ENCODE measurements around the gene SRP68. TPM values are rescaled to one million over a fixed set of nuclear protein-coding genes. Genes with fewer than 3 reads are reported as not detected.
A peak's percentile ranks its signal among the peaks of the same experiment; 100 is the strongest.

Gene SRP68
- total RNA-seq: 10 to 100 TPM; 73.9 to 78.0 TPM
- 63.0 TPM for polyA plus RNA-seq (2013, experiment 1 of 2)
- 58.3 TPM for polyA plus RNA-seq (2013, experiment 2 of 2)
- long read RNA-seq, experiment 1, transcript SRP68-201 (16 exons, 2,649 nt): major isoform, 11 of 27 reads
- long read RNA-seq, experiment 1, partial matches to known transcripts: 11 of 27 reads
- long read RNA-seq, experiment 1, other reads (novel, unspliced or antisense): 4 of 27 reads
- long read RNA-seq, experiment 2, transcript SRP68-201 (16 exons, 2,649 nt): major isoform, 206 of 233 reads
- long read RNA-seq, experiment 2, partial matches to known transcripts: 10 of 233 reads
- long read RNA-seq, experiment 2, other reads (novel, unspliced or antisense): 14 of 233 reads
- long read RNA-seq, experiment 3, transcript SRP68-201 (16 exons, 2,649 nt): major isoform, 215 of 232 reads
- long read RNA-seq, experiment 3, partial matches to known transcripts: 9 of 232 reads
- long read RNA-seq, experiment 3, other reads (novel, unspliced or antisense): 8 of 232 reads
- long read RNA-seq, experiment 4, transcript SRP68-201 (16 exons, 2,649 nt): major isoform, 12 of 26 reads
- long read RNA-seq, experiment 4, partial matches to known transcripts: 7 of 26 reads
- long read RNA-seq, experiment 4, other reads (novel, unspliced or antisense): 7 of 26 reads

DNA sequence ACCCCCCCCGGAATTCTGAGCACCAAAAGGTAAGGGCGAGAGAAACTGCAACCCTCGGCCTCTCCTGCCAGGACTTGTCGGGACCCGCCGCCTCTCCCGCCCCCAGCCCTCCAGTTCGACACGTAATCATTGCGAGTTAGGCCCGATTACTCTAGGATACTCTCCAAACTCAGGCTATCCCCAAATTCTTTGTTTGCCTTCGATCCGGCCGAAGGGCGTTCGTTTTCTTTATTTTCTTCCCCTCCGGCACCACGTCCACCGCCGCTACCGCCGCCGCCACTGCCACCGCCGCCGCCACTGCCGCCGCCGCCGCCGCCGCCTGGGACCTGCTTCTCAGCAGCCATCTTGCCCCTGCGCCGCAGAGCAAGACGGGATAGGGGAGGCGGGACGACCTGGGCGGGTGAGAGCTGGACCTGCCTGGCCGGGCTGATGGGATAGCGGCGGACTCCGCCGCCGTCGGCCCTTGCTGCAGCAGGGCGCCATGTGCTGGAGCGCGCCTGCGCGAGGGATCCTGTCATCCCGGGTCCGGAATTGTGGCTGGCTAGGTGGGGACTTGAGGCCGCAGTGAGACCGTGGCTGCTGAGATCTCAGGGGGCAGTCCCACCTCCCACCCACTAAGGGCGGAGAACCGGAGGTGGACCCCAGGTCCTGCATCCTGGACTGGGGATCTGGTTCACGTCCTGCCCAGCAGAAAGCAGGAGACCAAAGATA is at the start of gene SRP68:
Gene SRP68, minus strand, starts transcription at position 370 of the 711 bp plus-strand sequence. Its CDS starts 26 bp downstream, at position 344.
- Mint-ChIP-seq H3K36me3 (ENCODE audit: low read depth) (peaks cover 14% of the 10 kb centered on the region), H3K4me1 (peaks cover 25% of the 10 kb centered on the region), H3K9me3 (no peaks in the 10 kb centered on the region), H3K27ac (peak within 1 kb of the TSS; percentile 88), H3K4me3 (peak within 1 kb of the TSS; percentile 92), H3K27me3 (ENCODE audit: insufficient read depth) (peaks cover 45% of the 10 kb centered on the region)
- no peaks in the 10 kb centered on the region for H3K9me3 ChIP-seq (ENCODE audit: control insufficient read depth, low read length)
- no peak within 1 kb of the TSS for H3K27ac ChIP-seq (ENCODE audit: low read depth, low read length)
- TF ChIP-seq, protein P1, sequence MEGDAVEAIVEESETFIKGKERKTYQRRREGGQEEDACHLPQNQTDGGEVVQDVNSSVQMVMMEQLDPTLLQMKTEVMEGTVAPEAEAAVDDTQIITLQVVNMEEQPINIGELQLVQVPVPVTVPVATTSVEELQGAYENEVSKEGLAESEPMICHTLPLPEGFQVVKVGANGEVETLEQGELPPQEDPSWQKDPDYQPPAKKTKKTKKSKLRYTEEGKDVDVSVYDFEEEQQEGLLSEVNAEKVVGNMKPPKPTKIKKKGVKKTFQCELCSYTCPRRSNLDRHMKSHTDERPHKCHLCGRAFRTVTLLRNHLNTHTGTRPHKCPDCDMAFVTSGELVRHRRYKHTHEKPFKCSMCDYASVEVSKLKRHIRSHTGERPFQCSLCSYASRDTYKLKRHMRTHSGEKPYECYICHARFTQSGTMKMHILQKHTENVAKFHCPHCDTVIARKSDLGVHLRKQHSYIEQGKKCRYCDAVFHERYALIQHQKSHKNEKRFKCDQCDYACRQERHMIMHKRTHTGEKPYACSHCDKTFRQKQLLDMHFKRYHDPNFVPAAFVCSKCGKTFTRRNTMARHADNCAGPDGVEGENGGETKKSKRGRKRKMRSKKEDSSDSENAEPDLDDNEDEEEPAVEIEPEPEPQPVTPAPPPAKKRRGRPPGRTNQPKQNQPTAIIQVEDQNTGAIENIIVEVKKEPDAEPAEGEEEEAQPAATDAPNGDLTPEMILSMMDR (conservative IDR thresholded peaks at IDR 0.05): no peak
- peaks cover 41% of the 10 kb centered on the region for H3K27me3 ChIP-seq (ENCODE audit: control insufficient read depth, insufficient read depth, low read length, poor library complexity, severe bottlenecking)
- H3K9ac ChIP-seq (ENCODE audit: extremely low read depth, low read length, poor library complexity, severe bottlenecking): peak within 1 kb of the TSS; percentile 89
- H3K4me3 ChIP-seq (ENCODE audit: low read length): peak within 1 kb of the TSS; percentile 99
- peaks cover 3% of the 10 kb centered on the region for H3K4me1 ChIP-seq (ENCODE audit: control insufficient read depth, insufficient read depth, low read length)
- peaks cover 14% of the 10 kb centered on the region for H3K36me3 ChIP-seq (ENCODE audit: control insufficient read depth, insufficient read depth, low read length)
- DNase-seq: peak; percentile 99
- 0% methylated on average over 21 to 57 of the region's 57 CpGs for WGBS, 2 experiments (ENCODE audit: insufficient coverage in 1 of 2, insufficient read length in 1 of 2)

DNA sequence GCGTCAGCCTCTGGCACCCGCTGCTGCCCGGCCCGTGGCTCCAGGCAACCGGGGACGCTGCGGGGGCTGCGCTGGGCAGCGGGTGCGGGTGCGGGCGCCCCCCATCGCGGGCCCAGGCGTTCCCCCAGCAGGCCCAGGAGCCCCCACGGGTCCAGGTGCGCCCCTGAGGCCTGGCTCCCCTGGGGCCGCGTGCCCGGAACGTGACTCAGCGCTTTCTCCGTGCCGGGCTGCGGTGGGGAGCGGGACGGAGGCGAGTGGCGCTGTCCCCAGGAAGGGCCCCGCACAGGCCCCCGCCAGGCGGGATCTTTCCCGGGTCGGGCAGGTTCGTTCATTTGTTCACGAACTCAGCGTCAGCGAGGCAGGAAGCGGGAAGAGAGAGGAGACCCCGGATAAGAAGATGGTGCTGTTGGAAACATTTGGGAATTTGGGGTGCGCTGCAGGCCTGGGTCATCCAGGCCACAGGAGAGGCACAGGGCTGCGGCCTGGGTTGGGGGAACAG is 49.7 kb upstream of the SRP68 start:
- peaks cover 16% of the 10 kb centered on the region for H3K27me3 Mint-ChIP-seq (ENCODE audit: insufficient read depth)
- TF ChIP-seq, protein P1 (conservative IDR thresholded peaks at IDR 0.05): no peak
- H3K9ac ChIP-seq (ENCODE audit: extremely low read depth, low read length, poor library complexity, severe bottlenecking): no peak overlapping the region

DNA sequence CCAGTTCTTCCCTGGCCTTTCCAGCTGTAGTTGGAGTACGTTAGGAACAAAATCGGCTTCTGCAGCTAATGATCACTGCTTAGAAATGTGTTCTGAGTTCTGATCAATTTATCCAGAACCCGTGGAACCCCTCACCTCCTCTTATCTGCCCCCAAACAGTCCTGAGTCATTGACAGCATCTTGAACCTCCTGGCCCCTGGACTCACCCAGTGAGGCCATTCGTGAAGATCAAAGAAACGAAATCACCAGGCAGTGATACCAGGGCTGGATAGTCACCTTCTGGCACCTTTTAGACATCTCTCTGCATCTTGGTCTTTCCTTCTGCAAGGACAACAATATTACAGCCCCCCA is 48.3 kb upstream of the SRP68 start:
- H3K9me3 Mint-ChIP-seq: no peaks in the 10 kb centered on the region
- H3K27ac Mint-ChIP-seq: no peak overlapping the region
- H3K4me3 ChIP-seq (ENCODE audit: low read length): no peak overlapping the region
- WGBS, 2 experiments (ENCODE audit: insufficient coverage in 1 of 2, insufficient read length in 1 of 2): 81 to 88% methylated on average over 4 to 5 of the region's 5 CpGs
- no peaks in the 10 kb centered on the region for H3K4me1 ChIP-seq (ENCODE audit: control insufficient read depth, insufficient read depth, low read length)
- no peaks in the 10 kb centered on the region for H3K36me3 Mint-ChIP-seq (ENCODE audit: low read depth)
- H3K9me3 ChIP-seq (ENCODE audit: control insufficient read depth, low read length): no peaks in the 10 kb centered on the region
- no peak overlapping the region for H3K9ac ChIP-seq (ENCODE audit: extremely low read depth, low read length, poor library complexity, severe bottlenecking)
- H3K27me3 ChIP-seq (ENCODE audit: control insufficient read depth, insufficient read depth, low read length, poor library complexity, severe bottlenecking): no peaks in the 10 kb centered on the region
- H3K36me3 ChIP-seq (ENCODE audit: control insufficient read depth, insufficient read depth, low read length): no peaks in the 10 kb centered on the region
- peaks cover 14% of the 10 kb centered on the region for H3K4me1 Mint-ChIP-seq
- no peak overlapping the region for H3K4me3 Mint-ChIP-seq
- peaks cover 9% of the 10 kb centered on the region for H3K27me3 Mint-ChIP-seq (ENCODE audit: insufficient read depth)
- TF ChIP-seq, protein P1 (conservative IDR thresholded peaks at IDR 0.05): no peak
- DNase-seq: no peak
- no peak overlapping the region for H3K27ac ChIP-seq (ENCODE audit: low read depth, low read length)

More for the DNA sequence above, 49.7 kb upstream of the SRP68 start:
- Mint-ChIP-seq H3K4me3 (peak overlapping the region; percentile 15), H3K9me3 (no peaks in the 10 kb centered on the region), H3K27ac (no peak overlapping the region), H3K4me1 (peaks cover 14% of the 10 kb centered on the region), H3K36me3 (ENCODE audit: low read depth) (no peaks in the 10 kb centered on the region)
- Histone ChIP-seq H3K9me3 (ENCODE audit: control insufficient read depth, low read length) (no peaks in the 10 kb centered on the region), H3K4me1 (ENCODE audit: control insufficient read depth, insufficient read depth, low read length) (no peaks in the 10 kb centered on the region), H3K27me3 (ENCODE audit: control insufficient read depth, insufficient read depth, low read length, poor library complexity, severe bottlenecking) (no peaks in the 10 kb centered on the region), H3K36me3 (ENCODE audit: control insufficient read depth, insufficient read depth, low read length) (no peaks in the 10 kb centered on the region), H3K27ac (ENCODE audit: low read depth, low read length) (no peak overlapping the region), H3K4me3 (ENCODE audit: low read length) (no peak overlapping the region)
- WGBS, 2 experiments (ENCODE audit: insufficient coverage in 1 of 2, insufficient read length in 1 of 2): 68 to 77% methylated on average over 26 to 42 of the region's 42 CpGs
- DNase-seq: no peak

Measured in endodermal cell (in vitro differentiated cells).